GM12875 (cell line): ENCODE measurements around the gene PRR11.
"Not testable (repeated sequence)": the region's sequence is repeated elsewhere in the genome, so short reads cannot be mapped to it uniquely, and the experiment has no call there.

ENCODE experiments used
- H3K4me3 ChIP-seq: one replicate; pipeline ENCODE4 v1.5.1; 2011; ENCODE audit warnings: low read depth, low read length, control low read depth
- CTCF ChIP-seq: IDR thresholded peaks from 2 replicates; pipeline ENCODE4 v1.5.1; 2011; ENCODE audit warnings: low read depth, mild to moderate bottlenecking, control low read depth, inconsistent platforms, low read length, moderate library complexity, borderline replicate concordance; ENCODE audit not compliant: insufficient read depth

The PRR11 gene

GRCh38 chr17:59111539-59111938 is 44.0 kb upstream of the PRR11 start:
- TF ChIP-seq CTCF: no peak
- H3K4me3 ChIP-seq: no peak overlapping the region

GRCh38 chr17:59115474-59115873 is 40.1 kb upstream of the PRR11 start:
- no peak for TF ChIP-seq CTCF
- no peak overlapping the region for H3K4me3 ChIP-seq

GRCh38 chr17:59121901-59122480 is 33.6 kb upstream of the PRR11 start:
- no peak overlapping the region for H3K4me3 ChIP-seq
- no peak for TF ChIP-seq CTCF

- no peak for TF ChIP-seq CTCF
These were observed 30.9 kb upstream of the PRR11 start for GRCh38 chr17:59124665-59125064.

GRCh38 chr17:59126809-59127417 is 28.6 kb upstream of the PRR11 start:
- no peak for TF ChIP-seq CTCF
- no peak overlapping the region for H3K4me3 ChIP-seq

More at GRCh38 chr17:59124665-59125064, 30.9 kb upstream of the PRR11 start:
- no peak overlapping the region for H3K4me3 ChIP-seq

- no peak for TF ChIP-seq CTCF
- no peak overlapping the region for H3K4me3 ChIP-seq
These were observed 25.7 kb upstream of the PRR11 start for GRCh38 chr17:59129814-59130213.

- no peak for TF ChIP-seq CTCF
- no peak overlapping the region for H3K4me3 ChIP-seq
These were observed 24.4 kb upstream of the PRR11 start for GRCh38 chr17:59131131-59131530.

- not testable (repeated sequence) for H3K4me3 ChIP-seq
These were observed 17.2 kb upstream of the PRR11 start for GRCh38 chr17:59138339-59138738.
